GM12801 (cell line): ENCODE data around the gene CALML3.

Source experiments
- TF ChIP-seq, protein P1 (sequence below): IDR thresholded peaks from one replicate; pipeline ENCODE4 v1.5.1; 2011; ENCODE audit warnings: control low read depth; ENCODE audit not compliant: insufficient read length; ENCODE audit errors: extremely low read depth

The CALML3 gene

DNA sequence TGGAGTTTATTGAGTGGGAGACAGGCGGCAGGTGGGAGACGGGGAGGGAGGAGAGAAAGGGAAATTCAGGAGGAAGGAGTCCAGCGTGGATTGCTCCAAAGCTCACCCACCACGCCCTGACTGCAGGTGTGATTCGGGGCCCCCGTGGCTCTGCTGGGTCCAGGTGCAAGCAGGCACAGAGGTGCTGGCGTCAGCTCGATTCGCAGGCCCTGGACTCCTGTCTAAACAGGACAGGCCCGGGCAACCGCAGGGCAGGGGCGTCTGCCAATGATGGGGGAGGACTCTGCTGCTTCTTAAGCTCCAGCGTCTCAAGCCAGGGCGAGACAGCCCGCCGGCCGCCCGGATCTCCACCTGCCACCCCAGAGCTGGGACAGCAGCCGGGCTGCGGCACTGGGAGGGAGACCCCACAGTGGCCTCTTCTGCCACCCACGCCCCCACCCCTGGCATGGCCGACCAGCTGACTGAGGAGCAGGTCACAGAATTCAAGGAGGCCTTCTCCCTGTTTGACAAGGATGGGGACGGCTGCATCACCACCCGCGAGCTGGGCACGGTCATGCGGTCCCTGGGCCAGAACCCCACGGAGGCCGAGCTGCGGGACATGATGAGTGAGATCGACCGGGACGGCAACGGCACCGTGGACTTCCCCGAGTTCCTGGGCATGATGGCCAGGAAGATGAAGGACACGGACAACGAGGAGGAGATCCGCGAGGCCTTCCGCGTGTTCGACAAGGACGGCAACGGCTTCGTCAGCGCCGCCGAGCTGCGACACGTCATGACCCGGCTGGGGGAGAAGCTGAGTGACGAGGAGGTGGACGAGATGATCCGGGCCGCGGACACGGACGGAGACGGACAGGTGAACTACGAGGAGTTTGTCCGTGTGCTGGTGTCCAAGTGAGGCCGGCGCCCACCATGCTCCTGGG, at the start of gene CALML3:
TSS of gene CALML3 (plus strand) at position 321 of the 920 bp plus-strand sequence. CDS start at position 446, 125 bp downstream.
- TF ChIP-seq, protein P1, sequence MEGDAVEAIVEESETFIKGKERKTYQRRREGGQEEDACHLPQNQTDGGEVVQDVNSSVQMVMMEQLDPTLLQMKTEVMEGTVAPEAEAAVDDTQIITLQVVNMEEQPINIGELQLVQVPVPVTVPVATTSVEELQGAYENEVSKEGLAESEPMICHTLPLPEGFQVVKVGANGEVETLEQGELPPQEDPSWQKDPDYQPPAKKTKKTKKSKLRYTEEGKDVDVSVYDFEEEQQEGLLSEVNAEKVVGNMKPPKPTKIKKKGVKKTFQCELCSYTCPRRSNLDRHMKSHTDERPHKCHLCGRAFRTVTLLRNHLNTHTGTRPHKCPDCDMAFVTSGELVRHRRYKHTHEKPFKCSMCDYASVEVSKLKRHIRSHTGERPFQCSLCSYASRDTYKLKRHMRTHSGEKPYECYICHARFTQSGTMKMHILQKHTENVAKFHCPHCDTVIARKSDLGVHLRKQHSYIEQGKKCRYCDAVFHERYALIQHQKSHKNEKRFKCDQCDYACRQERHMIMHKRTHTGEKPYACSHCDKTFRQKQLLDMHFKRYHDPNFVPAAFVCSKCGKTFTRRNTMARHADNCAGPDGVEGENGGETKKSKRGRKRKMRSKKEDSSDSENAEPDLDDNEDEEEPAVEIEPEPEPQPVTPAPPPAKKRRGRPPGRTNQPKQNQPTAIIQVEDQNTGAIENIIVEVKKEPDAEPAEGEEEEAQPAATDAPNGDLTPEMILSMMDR: no peak

DNA sequence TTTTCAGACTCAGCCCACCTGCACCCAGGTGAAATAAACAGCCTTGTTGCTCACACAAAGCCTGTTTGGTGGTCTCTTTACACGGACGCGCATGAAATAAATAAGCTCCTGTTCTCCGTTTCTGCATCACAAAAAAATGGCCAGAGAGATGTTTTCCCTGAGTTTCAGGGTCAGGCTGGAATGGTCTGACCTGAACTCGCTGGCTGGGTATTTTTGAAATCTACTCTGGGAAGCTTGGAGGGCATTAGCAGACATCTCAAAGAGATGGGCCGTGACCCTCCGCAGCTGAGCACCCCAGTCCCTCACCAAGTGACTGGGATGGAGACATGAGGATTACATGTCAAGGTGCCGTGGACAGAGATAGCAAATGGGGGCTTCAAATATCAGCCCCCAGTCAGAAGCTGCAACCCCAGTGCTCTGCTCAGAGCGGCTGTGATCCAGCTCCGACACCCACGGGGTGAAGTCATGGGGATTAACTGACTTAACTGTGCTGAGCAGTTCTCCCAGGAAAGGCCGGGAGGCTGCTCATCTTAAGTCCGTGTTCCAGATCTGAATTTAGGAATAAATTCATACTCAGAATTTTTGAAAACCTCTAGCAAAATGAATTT, 47.7 kb upstream of the CALML3 start:
- TF ChIP-seq, protein P1: no peak

DNA sequence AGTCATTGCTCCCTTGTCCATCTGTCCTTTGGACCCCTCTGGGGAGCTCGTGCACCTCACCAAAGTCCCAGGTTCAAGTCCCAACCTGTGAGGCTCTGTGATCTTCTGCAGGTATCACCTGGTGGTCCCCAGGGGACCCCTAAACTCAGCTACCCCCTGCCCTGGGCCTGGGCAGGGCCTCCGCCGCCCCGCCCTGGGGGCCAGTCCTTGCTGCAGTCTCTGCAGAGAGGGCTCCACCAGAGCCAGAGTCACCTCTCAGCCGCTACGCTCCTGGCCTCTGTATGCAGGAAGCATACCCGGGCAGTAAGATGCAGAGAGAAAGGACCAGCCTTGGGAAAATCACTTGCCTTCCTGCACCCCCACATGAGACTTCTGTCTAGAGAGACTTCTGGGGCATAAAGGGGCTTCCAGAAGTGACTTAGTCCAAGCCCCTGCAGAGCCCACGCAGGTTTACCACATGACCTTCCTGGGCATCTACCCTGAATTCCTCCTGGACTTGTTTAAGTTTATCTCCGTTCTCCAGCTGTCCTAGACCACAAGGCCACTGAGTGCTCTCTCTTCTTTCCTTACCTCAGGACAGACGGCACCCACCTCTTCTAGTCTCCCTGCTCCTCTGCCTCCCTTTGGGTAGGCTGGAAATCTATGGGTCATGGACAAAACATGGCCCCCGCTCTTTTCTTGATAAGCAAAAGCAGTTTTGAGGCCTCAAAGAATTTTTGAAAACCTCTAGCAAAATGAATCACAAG, 46.6 kb upstream of the CALML3 start:
- TF ChIP-seq, protein P1: no peak

- TF ChIP-seq, protein P1: no peak
Measured at GRCh38 chr10:5478694-5479305, 46.0 kb upstream of the CALML3 start.

GRCh38 chr10:5479481-5480161, 45.1 kb upstream of the CALML3 start:
- TF ChIP-seq, protein P1: no peak

DNA sequence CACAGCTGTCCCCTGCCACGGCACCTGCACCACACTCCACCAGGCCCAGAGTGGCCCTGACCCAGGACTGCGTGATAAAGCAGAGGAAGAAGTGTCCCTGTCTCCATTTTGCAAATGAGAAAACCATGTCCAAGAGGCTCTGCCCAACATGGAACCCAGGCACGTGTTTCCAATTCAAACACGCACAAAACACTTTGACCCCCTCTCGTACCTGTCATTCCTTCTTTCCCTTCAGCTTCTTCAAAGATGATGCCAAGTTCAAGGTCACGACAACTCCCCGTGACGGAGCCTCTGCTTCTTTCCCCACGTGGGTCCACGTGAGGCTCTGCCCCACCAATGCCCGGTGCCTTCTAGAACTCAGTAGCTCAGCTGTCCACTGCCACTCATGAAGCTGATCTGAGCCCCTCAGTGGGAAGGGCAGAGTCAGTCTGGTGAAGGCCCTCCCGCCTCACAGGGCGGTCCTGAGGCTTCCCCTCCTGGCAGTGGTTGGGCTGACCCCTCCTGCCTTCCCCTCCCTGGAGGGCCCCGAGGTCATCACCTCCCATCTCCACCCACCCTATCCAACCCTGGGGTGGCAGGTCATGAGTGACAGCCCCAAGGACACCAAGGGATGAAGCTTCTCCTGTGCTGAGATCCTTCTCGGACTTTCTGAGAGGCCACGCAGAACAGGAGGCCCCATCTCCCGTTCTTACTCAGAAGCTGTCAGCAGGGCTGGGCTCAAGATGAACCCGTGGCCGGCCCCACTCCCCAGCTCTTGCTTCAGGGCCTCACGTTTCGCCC, 44.4 kb upstream of the CALML3 start:
- TF ChIP-seq, protein P1: no peak
